Ovary (tissue), 3 donors: ENCODE data around the gene HSD11B2.

Source experiments
- CTCF ChIP-seq, 3 donors: fragments of 450-650 bp in 2 of 3; fragments of 200-600 bp in 1 of 3; IDR thresholded peaks; one replicate each; pipeline versions ENCODE4 v1.5.1 to v1.8.0; 2016 to 2022; ENCODE audit warnings: antibody characterized with exemption in 3 of 3, mild to moderate bottlenecking in 1 of 3
- EP300 ChIP-seq: sonication (generic); formaldehyde crosslinking; IDR thresholded peaks from one replicate; pipeline ENCODE4 v1.6.1; 2017; ENCODE audit warnings: antibody characterized with exemption
- POLR2A ChIP-seq: fragments of 450-650 bp; IDR thresholded peaks from one replicate; pipeline ENCODE4 v1.6.1; 2017; ENCODE audit warnings: antibody characterized with exemption, mild to moderate bottlenecking, moderate library complexity
- donor health status: DM: no; HTN: no; CAD: no.

GRCh38 chr16:67438098-67438791 is 7.3 kb downstream of the HSD11B2 start:
- TF ChIP-seq CTCF (IDR thresholded peaks at IDR 0.05) (no peak), POLR2A (no peak), EP300 (no peak)
